Head of caudate nucleus (tissue), 42 donors: ENCODE data around the gene BBIP1.
"Not testable (repeated sequence)": the region's sequence is repeated elsewhere in the genome, so short reads cannot be mapped to it uniquely, and the experiment has no call there.

Experiments
- DNase-seq, 42 donors: peaks; one replicate each; pipeline versions ENCODE4 v3.0.0 to v3.0.0-alpha.2; 2020 to 2021; ENCODE audit warnings: mixed read lengths in 7 of 42
- intact Hi-C: fragments of 100-400 bp; cut with DNase I; formaldehyde crosslinking; loops from one replicate; pipeline ENCODE4 v1.15.0; 2022

The BBIP1 gene

GRCh38 chr10:110867807-110868465, 51.0 kb downstream of the BBIP1 start:
- no peak for DNase-seq
- intact Hi-C loops, result no loop called here

DNA sequence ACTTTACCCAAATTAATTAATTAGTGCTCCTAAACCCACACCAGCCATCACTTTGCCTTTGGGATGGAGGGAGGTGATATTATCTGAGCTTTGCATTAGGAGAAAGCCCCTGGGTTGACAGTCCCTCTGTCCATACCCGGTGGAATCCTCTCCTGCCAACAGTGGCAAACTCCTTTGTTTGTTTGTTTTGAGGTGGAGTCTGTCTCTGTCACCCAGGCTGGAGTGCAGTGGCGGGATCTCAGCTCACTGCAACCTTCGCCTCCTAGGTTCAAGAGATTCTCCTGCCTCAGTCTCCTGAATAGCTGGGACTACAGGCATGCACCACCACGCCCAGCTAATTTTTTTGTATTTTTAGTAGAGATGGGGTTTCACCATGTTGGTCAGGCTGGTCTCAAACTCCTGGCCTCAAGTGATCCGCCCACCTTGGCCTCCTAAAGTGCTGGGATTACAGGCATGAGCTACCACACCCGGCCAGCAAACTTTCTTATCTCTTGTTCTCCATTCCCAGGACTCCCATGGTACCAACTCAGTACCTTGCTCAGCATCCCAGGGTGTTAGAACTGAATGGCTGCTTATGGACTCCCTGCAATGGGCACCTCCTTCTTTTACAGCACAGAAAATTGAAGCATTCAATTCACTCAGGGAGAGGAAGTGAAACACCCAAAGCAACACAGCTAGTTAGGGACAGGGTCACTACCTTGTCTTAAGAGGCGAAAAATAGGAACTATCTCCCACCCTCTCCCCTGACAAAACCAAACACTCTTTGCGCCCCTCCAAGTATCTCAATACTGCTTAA, 51.8 kb downstream of the BBIP1 start:
- intact Hi-C loops, DNase-seq: not testable (repeated sequence)

DNA sequence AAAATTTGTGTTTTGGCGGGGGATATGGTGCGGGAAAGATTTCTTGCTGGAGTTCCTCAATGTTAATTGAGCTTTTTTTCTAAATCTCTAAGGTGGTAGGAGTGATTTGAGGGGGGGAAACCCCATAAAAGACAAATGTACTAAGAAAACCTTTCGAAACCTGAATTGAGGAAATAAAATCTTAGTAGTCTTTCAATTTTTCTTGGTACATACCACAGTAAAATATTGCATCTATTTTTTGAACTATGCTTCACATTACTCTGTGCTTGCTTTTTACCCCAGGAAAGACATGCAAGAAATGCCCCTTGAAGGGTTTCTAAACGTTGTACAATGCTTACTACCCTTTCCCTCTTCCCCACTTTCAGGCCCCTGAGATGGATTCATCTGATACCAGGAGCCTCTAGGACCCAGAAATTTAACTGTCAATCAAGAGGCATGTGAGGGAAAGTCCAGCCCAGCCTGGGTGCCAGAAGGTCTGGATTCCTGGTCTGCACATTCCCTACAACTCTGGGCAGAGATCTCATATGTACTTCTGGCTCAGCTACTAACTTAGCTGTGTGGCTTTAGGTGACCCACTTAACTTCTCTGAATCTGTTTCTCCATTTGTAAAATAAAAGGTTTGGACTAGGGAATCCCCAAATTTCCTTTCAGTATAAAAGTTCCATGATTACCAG, 53.0 kb downstream of the BBIP1 start:
- intact Hi-C loops, result no loop called here
- no peak for DNase-seq

DNA sequence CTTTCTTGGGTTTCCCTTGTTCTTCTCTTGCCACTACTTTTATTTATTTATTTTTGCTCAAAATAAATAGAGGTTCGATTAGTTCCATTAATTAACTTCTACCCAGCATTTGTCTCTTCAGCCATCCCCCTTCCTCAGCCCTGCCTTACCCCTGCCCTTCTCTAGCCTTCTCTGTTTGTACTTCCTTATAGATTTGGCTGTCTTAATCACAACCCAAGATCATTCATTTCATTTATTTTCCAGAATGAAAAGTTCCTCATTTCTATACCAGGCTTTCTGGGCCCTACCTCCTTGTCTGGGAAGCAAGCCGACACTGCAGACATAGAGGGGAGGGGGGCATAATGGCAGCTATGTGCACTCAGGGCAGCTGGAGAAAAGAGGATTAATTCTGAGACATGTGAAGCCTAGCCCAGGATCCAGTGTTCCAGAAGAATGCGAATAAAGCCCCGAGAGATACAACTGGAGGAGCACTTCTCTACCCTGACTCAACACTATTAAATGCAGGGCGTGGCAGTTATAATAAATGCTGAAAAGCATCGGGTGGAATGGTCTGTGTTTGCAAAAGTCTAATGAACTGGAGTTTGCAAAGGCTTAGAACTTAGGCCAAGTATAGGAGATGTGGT, 53.7 kb downstream of the BBIP1 start:
- intact Hi-C loops, result no loop called here
- no peak for DNase-seq

- intact Hi-C loops, result no loop called here
- DNase-seq, result no peak
These were observed 54.3 kb downstream of the BBIP1 start for GRCh38 chr10:110864662-110865140.

- intact Hi-C loops, result no loop called here
- DNase-seq, result no peak
These were observed 55.0 kb downstream of the BBIP1 start for GRCh38 chr10:110863956-110864355.

GRCh38 chr10:110863361-110863760, 55.6 kb downstream of the BBIP1 start:
- no peak for DNase-seq
- intact Hi-C loops, result no loop called here

- intact Hi-C loops, result no loop called here
- no peak for DNase-seq
These were observed 56.0 kb downstream of the BBIP1 start for GRCh38 chr10:110862961-110863360.

- intact Hi-C loops, result no loop called here
- no peak for DNase-seq
These were observed 56.9 kb downstream of the BBIP1 start for GRCh38 chr10:110861930-110862649.

- no peak for DNase-seq
- intact Hi-C loops, result no loop called here
These were observed 57.5 kb downstream of the BBIP1 start for GRCh38 chr10:110861476-110861875.

- DNase-seq, result no peak
- intact Hi-C loops, result no loop called here
These were observed 58.3 kb downstream of the BBIP1 start for GRCh38 chr10:110860576-110861241.

GRCh38 chr10:110859973-110860376, 59.0 kb downstream of the BBIP1 start:
- no peak for DNase-seq

DNA sequence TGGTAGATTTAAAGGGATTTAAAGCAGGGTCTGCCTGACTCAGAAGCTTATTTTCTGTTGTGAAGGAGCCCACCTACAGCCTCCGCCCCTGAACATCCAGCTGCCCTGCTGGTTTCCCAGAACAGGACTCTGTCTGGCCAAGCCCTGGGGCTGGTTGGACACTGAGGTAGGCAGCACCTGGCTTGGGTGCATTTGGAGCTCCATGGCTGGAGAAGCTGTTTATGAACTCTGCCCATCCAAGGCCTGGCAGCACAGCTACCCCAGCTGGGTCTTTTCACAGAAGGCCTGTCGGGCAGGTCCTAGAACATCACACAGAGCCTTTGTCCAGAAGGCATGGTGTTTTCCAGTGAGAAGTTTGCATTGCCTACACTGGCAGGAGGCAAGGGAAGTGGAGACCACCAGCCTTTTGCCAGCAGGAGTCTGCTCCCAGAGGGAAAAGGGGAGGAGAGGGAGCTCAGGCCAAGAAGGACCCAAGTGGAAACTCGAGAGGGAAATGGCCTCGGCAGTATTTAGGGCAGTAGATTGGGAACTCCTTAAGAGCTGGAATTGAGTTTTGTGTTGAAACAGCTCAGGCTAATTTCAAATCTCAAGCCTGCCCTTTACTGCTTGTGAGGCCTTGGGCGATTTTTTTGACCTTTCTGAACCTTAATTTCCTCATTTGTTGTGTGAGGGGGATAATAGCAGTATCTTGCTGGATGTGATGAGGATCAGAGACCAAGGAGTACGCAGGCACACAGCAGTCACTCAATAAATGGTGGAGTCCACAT, 59.6 kb downstream of the BBIP1 start:
- peak in 1 of 42 donors; percentile 35 for DNase-seq

More at GRCh38 chr10:110859973-110860376, 59.0 kb downstream of the BBIP1 start:
- intact Hi-C loops, result no loop called here

DNA sequence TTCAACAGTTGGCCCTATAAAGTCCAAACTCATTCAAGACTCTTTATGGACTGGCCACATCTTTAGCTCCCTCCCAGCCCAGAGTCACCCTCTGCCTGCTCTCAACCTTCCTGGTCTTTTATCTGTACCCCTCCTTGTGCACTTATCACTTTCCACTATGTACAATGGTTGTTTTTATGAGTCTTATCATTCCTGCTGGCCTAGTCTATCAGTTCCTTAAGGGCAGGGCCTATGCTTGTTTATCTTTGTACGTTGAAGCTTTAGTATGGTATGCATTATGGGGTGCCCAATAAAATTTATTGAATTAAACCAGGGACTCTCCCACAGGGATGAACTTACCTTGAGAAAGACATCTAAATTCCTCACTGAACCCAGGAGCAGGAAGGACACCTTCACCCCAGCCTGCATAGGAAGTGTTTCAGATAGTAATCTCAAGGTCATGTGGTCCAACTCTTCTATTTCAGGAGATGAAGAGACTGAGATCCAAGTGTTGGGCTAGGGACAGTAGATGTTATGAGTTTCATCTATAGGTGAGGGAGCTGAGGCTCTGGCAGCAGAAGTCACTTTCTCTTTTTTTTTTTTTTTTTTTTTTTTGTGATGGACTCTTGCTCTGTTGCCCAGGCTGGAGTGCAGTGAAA, 60.6 kb downstream of the BBIP1 start:
- DNase-seq, result no peak
- intact Hi-C loops, result no loop called here

More for the DNA sequence above, 59.6 kb downstream of the BBIP1 start:
- intact Hi-C loops, result no loop called here

GRCh38 chr10:110857265-110858171, 61.5 kb downstream of the BBIP1 start:
- DNase-seq, result peak in 27 of 42 donors; percentile 8 to 73 (median 44)
- intact Hi-C loops, result no loop called here
